GM23248 (cell line): ENCODE data around the gene GINS2.

Experiments used
- EZH2 ChIP-seq: fragments of 200-600 bp; sonication (generic); IDR thresholded peaks from 2 replicates; pipeline ENCODE4 v1.6.1; 2018; ENCODE audit warnings: antibody characterized with exemption, mild to moderate bottlenecking; ENCODE audit not compliant: insufficient read depth, poor library complexity, severe bottlenecking
- EZH2phosphoT487 ChIP-seq: fragments of 200-600 bp; sonication (generic); IDR thresholded peaks from 2 replicates; pipeline ENCODE4 v1.6.1; 2018; ENCODE audit warnings: antibody characterized with exemption, moderate library complexity, mild to moderate bottlenecking, low read depth; ENCODE audit not compliant: insufficient read depth

GRCh38 chr16:85687651-85688471 is 893 bp downstream of the GINS2 start:
- TF ChIP-seq EZH2: no peak
- TF ChIP-seq EZH2phosphoT487: no peak
